Rectal smooth muscle tissue (tissue), 1 donor: ENCODE measurements around the gene ZBTB39.

Experiments
- H3K27ac ChIP-seq: one replicate; pipeline ENCODE4 v1.7.0; 2013; ENCODE audit warnings: low read depth, low read length, inconsistent platforms
- H3K27me3 ChIP-seq: one replicate; pipeline ENCODE4 v1.7.0; 2013; ENCODE audit warnings: low read length; ENCODE audit not compliant: control insufficient read depth, insufficient read depth
- H3K36me3 ChIP-seq: one replicate; pipeline ENCODE4 v1.7.0; 2013; ENCODE audit warnings: low read length; ENCODE audit not compliant: control insufficient read depth, insufficient read depth
- H3K4me1 ChIP-seq: one replicate; pipeline ENCODE4 v1.7.0; 2013; ENCODE audit warnings: low read length; ENCODE audit not compliant: control insufficient read depth, insufficient read depth
- H3K4me3 ChIP-seq: one replicate; pipeline ENCODE4 v1.7.0; 2013; ENCODE audit warnings: low read length
- H3K9ac ChIP-seq: one replicate; pipeline ENCODE4 v1.7.0; 2013; ENCODE audit warnings: low read length

ZBTB39 gene

DNA sequence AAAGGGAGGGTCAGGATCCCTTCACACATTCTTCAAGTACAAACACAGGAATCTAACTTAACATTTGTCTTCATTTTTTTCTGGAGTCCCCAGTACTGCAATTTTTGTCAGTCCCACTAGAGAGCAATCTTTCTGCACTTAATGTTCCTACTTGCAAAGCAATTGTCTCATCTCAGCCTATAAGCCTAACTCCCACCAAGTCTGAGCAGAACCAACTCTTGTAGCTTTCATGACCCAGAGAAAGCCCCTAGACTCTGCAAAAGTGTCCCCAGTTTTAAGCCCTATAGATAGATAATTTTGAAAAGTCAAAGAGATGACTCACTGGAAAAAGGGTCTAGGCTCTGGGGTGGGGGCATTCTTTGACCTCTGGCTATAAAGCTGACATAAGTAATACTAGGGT lies 1.8 kb upstream of the ZBTB39 start:
- peaks cover 13% of the 10 kb centered on the region for H3K4me1 ChIP-seq
- no peak overlapping the region for H3K4me3 ChIP-seq
- peaks cover 10% of the 10 kb centered on the region for H3K36me3 ChIP-seq
- no peaks in the 10 kb centered on the region for H3K27me3 ChIP-seq
- no peak overlapping the region for H3K9ac ChIP-seq
- H3K27ac ChIP-seq, result peak overlapping the region; percentile 25

DNA sequence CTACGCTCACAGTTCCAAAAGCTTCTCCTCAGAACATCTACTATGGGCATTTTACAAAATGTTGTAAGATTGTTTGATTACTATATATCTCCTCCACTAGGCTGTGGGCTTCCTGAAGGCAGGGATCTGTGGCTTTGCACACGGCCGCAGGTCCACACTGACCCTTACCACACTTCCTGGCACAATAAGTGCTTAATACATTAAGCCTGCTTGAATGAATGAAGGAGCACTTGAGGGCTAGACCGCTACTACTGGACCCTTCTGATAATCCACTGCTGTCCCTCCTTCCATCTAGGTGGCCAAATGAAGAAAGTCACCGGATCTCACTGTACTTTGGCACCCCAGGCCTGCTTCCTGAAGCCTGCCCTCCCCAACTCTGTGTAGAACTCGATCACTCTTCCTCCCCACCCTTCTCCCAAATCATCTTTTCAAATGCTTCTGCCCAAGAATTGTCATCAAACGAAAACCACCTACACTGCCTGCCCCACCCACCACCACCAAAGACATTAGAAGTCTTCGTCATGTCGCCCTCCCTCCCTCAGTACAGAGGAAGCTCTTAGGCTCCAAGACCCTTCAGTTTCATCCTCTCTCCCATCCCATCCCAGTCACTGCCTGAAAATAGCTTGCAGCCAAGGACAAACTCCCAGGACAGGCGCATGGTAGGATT lies 596 bp upstream of the ZBTB39 start:
- peaks cover 13% of the 10 kb centered on the region for H3K4me1 ChIP-seq
- H3K9ac ChIP-seq, result peak overlapping the region; percentile 59
- peak overlapping the region; percentile 38 for H3K27ac ChIP-seq
- peaks cover 16% of the 10 kb centered on the region for H3K36me3 ChIP-seq
- H3K4me3 ChIP-seq, result peak overlapping the region; percentile 56
- no peaks in the 10 kb centered on the region for H3K27me3 ChIP-seq

DNA sequence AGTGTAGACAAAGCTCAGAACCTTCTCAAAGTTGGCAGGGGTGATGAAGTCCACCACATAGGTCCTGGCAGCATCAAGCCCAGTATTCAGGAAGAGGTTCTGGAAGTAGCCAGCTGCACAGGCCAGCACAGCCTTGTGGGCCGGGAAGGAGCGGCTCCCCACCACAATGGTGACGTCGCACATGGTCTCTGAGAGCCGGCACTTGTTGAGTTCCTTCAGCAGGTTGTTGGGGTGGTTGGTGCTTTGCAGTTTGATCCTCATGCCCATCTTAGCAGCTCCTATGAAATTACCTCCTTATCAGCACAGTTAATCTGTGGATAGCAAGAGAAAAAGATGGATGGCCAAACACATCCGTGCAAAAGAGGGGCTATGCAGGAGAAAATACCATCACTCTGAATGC lies 1.7 kb downstream of the ZBTB39 start:
- no peak overlapping the region for H3K4me3 ChIP-seq

DNA sequence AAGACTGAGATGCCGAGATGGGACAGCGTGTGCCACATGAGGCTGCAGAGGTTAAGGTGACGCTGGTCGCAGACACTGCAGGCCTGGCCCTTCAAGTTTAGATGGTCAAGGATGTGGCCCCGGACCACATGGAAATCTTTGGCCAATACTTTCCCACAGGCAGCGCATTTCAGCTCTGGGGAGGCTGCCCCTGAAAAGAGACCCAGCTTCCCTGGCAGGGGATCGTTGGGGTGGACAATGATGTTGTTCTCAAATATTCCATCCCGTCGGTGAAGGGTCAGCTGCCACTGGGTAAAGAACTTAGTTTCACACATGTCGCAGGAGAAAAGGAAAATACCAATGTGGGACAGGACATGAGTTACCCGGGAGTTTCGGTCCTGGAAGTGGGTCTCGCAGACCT lies 3.0 kb downstream of the ZBTB39 start:
- peaks cover 16% of the 10 kb centered on the region for H3K36me3 ChIP-seq

More for the DNA sequence above, 1.7 kb downstream of the ZBTB39 start:
- H3K9ac ChIP-seq, result no peak overlapping the region
- no peaks in the 10 kb centered on the region for H3K27me3 ChIP-seq
- H3K36me3 ChIP-seq, result peaks cover 16% of the 10 kb centered on the region
- no peak overlapping the region for H3K27ac ChIP-seq
- H3K4me1 ChIP-seq, result peaks cover 13% of the 10 kb centered on the region

DNA sequence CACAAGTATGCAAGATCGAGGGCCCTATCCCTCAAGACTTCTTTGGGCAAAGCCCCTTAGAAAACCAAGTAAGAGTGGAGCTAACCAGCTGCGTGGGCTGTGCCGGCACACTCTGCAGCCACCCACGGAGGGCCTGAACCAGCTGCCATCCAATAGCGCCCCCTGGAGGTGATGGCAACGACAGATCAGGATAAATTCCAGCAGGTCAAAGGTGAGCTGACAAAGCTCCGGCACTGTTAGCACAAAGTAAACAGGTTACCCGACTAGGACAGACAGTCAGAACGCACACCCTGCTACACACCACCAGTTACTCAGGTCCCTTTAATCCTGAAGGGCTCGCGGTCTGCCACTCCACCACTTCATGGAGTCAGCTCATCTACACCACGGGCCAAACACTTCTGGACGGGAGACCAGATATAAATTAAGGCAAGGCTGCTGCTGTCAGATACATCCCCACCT lies 4.9 kb downstream of the ZBTB39 start:
- H3K4me1 ChIP-seq, result no peaks in the 10 kb centered on the region
- H3K9ac ChIP-seq, result no peak overlapping the region
- H3K27me3 ChIP-seq, result no peaks in the 10 kb centered on the region
- H3K4me3 ChIP-seq, result no peak overlapping the region
- H3K27ac ChIP-seq, result no peak overlapping the region
- peaks cover 16% of the 10 kb centered on the region for H3K36me3 ChIP-seq

More for the DNA sequence above, 3.0 kb downstream of the ZBTB39 start:
- no peak overlapping the region for H3K9ac ChIP-seq
- no peak overlapping the region for H3K4me3 ChIP-seq
- no peaks in the 10 kb centered on the region for H3K27me3 ChIP-seq
- no peak overlapping the region for H3K27ac ChIP-seq
- H3K4me1 ChIP-seq, result peaks cover 8% of the 10 kb centered on the region

DNA sequence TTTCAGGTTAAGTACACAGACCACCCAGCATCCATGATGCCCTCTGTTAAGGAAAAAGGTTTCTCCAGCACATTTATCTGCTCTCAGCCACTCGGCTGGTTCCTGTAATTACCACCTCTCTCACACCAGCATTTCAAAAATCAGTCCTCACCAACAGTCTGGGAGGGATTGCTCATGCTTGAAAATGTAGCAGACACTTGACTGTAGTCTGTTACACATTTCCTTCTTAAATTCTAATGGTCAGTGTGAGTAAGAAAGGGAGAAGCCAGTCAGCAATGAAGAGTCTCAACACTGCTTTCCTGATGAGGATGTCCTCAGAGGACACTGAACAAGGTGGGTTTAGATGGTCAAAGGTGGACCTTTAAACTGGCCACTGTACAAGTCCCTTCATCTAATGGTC lies 6.0 kb downstream of the ZBTB39 start:
- no peak overlapping the region for H3K4me3 ChIP-seq
- no peak overlapping the region for H3K9ac ChIP-seq
- H3K27ac ChIP-seq, result no peak overlapping the region
- H3K4me1 ChIP-seq, result no peaks in the 10 kb centered on the region
- no peaks in the 10 kb centered on the region for H3K27me3 ChIP-seq
- H3K36me3 ChIP-seq, result peaks cover 16% of the 10 kb centered on the region

DNA sequence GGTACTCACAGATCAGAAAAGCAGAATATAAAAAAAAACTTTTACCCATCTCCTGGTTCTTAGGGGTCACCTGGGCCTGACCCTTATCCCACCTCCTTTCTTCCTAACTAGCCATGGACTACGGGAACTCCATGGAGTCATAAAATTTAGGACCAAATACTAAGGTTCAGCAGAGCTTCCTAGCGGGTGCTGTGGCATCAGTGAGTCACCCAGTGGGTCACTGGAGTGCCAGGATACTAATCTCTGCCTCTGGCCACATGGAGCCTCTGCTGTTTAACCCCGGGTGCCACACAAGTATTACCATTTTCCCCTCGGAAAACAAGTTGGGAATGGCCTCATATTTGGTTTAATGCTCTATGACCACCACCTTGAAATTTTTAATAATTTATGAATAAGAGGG lies 6.9 kb downstream of the ZBTB39 start:
- no peak overlapping the region for H3K4me3 ChIP-seq
- H3K27ac ChIP-seq, result no peak overlapping the region
- H3K36me3 ChIP-seq, result peaks cover 16% of the 10 kb centered on the region
- H3K27me3 ChIP-seq, result no peaks in the 10 kb centered on the region
- no peaks in the 10 kb centered on the region for H3K4me1 ChIP-seq
- H3K9ac ChIP-seq, result no peak overlapping the region

DNA sequence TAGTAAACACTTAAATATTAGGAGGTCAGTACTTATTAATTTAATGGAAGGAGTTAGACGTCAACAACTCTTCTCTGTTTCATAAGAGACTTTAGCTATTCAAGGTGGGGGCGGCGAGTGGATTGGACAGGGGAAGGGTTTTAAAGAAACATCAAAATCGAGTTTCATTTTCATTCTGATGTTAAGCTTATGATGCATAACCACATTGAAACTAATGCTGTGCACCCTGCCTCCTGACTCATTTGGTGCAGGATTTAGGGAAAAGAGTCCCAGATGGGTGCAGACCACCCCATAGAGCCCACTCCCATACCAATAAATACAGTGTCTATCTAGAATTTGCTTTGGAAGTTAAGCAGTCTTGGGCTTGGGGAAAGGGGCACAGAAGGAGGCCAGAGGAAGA lies 7.4 kb downstream of the ZBTB39 start:
- peaks cover 11% of the 10 kb centered on the region for H3K36me3 ChIP-seq
- H3K4me3 ChIP-seq, result no peak overlapping the region
- H3K4me1 ChIP-seq, result no peaks in the 10 kb centered on the region
- no peak overlapping the region for H3K27ac ChIP-seq
- H3K9ac ChIP-seq, result no peak overlapping the region
- H3K27me3 ChIP-seq, result no peaks in the 10 kb centered on the region

DNA sequence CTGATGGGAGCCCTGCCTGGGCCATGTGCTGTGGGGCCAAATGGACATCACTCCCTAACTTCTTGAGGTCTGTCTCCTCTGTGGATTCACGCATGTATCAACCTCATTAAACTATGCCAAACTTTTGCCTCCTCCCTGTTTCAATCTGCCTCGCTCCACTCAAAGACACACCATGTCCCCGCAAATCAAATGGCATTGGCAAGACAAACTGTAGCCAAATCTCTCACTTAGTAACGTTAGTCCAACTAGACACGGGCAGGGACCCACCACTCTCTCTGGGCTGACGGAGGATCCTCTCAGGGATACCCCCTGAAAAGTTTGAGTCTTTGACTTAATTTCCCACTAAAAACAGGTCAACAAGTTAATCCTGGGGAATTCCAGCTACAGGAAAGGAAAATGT lies 8.0 kb downstream of the ZBTB39 start:
- no peaks in the 10 kb centered on the region for H3K4me1 ChIP-seq
- H3K27ac ChIP-seq, result no peak overlapping the region
- peaks cover 8% of the 10 kb centered on the region for H3K36me3 ChIP-seq
- H3K27me3 ChIP-seq, result no peaks in the 10 kb centered on the region
- H3K4me3 ChIP-seq, result no peak overlapping the region
- no peak overlapping the region for H3K9ac ChIP-seq

DNA sequence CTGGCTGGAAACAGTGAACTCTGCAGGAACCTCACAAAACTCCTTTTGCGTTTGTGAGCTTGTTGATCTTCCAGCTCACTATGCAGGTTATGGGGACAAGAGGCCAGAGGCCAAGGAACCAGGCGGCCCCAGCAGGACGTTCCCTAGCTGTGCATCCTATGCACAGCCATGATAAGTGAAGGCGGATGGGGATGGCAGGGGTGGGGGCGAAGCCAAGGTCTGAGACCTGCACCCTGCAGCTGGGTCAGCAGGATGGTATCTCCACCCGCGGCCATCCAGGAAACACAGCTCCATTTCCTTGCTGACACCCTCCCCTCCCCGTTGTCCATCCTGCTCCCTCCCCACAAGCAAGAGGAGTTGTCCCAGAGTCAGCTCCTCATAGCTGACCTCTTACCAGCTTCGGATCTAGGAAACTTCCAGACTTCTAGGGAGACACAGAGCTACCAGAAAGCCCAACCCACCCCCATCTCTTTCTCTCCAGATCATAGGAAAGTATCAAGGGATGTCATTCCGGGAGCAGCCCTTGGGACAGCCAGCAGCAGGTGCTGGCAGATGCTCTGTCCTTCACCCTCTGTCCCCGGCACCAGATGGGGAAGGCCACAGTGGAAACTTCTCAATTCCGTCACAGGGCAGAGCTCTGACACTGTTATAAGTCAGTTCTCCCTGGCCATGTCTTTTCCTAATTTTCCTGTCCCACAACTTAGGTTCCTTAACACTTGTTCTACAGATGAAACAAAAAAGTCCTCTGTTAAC lies 9.4 kb downstream of the ZBTB39 start:
- Histone ChIP-seq H3K4me3 (no peak overlapping the region), H3K27ac (no peak overlapping the region), H3K9ac (no peak overlapping the region), H3K36me3 (no peaks in the 10 kb centered on the region), H3K27me3 (no peaks in the 10 kb centered on the region), H3K4me1 (no peaks in the 10 kb centered on the region)

DNA sequence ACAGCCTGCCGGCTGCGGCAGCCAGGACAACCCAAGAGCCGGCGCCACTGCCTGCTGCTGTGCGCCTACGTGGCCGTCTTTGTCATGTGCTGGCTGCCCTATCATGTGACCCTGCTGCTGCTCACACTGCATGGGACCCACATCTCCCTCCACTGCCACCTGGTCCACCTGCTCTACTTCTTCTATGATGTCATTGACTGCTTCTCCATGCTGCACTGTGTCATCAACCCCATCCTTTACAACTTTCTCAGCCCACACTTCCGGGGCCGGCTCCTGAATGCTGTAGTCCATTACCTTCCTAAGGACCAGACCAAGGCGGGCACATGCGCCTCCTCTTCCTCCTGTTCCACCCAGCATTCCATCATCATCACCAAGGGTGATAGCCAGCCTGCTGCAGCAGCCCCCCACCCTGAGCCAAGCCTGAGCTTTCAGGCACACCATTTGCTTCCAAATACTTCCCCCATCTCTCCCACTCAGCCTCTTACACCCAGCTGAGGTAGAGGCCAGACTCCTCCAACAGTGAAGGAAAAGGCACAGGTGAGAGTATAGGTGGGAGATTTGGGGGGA lies 10.3 kb downstream of the ZBTB39 start:
- no peak overlapping the region for H3K9ac ChIP-seq
- H3K4me1 ChIP-seq, result no peaks in the 10 kb centered on the region
- H3K27me3 ChIP-seq, result no peaks in the 10 kb centered on the region
- H3K4me3 ChIP-seq, result no peak overlapping the region
- H3K27ac ChIP-seq, result no peak overlapping the region
- H3K36me3 ChIP-seq, result no peaks in the 10 kb centered on the region

DNA sequence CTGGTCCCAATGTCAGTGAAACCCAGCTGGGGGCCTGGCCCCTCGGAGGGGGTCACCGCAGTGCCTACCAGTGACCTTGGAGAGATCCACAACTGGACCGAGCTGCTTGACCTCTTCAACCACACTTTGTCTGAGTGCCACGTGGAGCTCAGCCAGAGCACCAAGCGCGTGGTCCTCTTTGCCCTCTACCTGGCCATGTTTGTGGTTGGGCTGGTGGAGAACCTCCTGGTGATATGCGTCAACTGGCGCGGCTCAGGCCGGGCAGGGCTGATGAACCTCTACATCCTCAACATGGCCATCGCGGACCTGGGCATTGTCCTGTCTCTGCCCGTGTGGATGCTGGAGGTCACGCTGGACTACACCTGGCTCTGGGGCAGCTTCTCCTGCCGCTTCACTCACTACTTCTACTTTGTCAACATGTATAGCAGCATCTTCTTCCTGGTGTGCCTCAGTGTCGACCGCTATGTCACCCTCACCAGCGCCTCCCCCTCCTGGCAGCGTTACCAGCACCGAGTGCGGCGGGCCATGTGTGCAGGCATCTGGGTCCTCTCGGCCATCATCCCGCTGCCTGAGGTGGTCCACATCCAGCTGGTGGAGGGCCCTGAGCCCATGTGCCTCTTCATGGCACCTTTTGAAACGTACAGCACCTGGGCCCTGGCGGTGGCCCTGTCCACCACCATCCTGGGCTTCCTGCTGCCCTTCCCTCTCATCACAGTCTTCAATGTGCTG lies 11.0 kb downstream of the ZBTB39 start:
- Histone ChIP-seq H3K27ac (no peak overlapping the region), H3K27me3 (no peaks in the 10 kb centered on the region), H3K4me3 (no peak overlapping the region), H3K36me3 (no peaks in the 10 kb centered on the region), H3K4me1 (no peaks in the 10 kb centered on the region), H3K9ac (no peak overlapping the region)
